OCI-LY1 (cell line): ENCODE results near the gene MIA3.

Source experiments
- H2AFZ ChIP-seq: fragments of 200-600 bp; sonication (generic), shearing (Covaris generic); 2 replicates; pipeline ENCODE4 v1.6.0; 2014; ENCODE audit warnings: antibody characterized with exemption, mild to moderate bottlenecking, low read length
- H3F3A ChIP-seq: fragments of 200-600 bp; sonication (generic), shearing (Covaris generic); 2 replicates; pipeline ENCODE4 v1.6.0; 2014; ENCODE audit warnings: mild to moderate bottlenecking, antibody characterized with exemption, low read length, moderate library complexity; ENCODE audit not compliant: insufficient read depth
- H3K27ac ChIP-seq: fragments of 200-600 bp; sonication (generic); 2 replicates; pipeline ENCODE4 v1.5.1; 2014; ENCODE audit warnings: low read length, mixed run types, mild to moderate bottlenecking, low read depth; ENCODE audit not compliant: poor library complexity, severe bottlenecking
- H3K27me3 ChIP-seq: fragments of 200-600 bp; sonication (generic); 2 replicates; pipeline ENCODE4 v1.6.0; 2014; ENCODE audit warnings: antibody characterized with exemption, mild to moderate bottlenecking, low read length, moderate library complexity; ENCODE audit not compliant: insufficient read depth
- H3K36me3 ChIP-seq: fragments of 200-600 bp; sonication (generic); 2 replicates; pipeline ENCODE4 v1.6.1; 2014; ENCODE audit warnings: mild to moderate bottlenecking, antibody characterized with exemption, low read length, moderate library complexity, mixed read lengths; ENCODE audit not compliant: insufficient read depth
- H3K4me1 ChIP-seq: fragments of 200-600 bp; sonication (generic); 2 replicates; pipeline ENCODE4 v1.5.1; 2014; ENCODE audit warnings: mild to moderate bottlenecking, low read length, moderate library complexity; ENCODE audit not compliant: insufficient read depth, severe bottlenecking
- H3K4me2 ChIP-seq: fragments of 200-600 bp; sonication (generic), shearing (Covaris generic); 2 replicates; pipeline ENCODE4 v1.6.1; 2014; ENCODE audit warnings: low read length
- H3K4me3 ChIP-seq: fragments of 200-600 bp; sonication (generic); 2 replicates; pipeline ENCODE4 v1.5.1; 2014; ENCODE audit warnings: low read length, low read depth, mild to moderate bottlenecking, mixed read lengths; ENCODE audit not compliant: poor library complexity, severe bottlenecking
- H3K79me2 ChIP-seq: fragments of 200-600 bp; shearing (Covaris generic); 2 replicates; pipeline ENCODE4 v1.6.1; 2016; ENCODE audit warnings: mixed run types, low read length, mixed read lengths; ENCODE audit not compliant: insufficient read depth
- H3K9ac ChIP-seq: fragments of 200-600 bp; sonication (generic), shearing (Covaris generic); 2 replicates; pipeline ENCODE4 v1.6.1; 2014; ENCODE audit warnings: mild to moderate bottlenecking, low read length, mixed read lengths
- H3K9me2 ChIP-seq: fragments of 200-600 bp; sonication (generic), shearing (Covaris generic); 2 replicates; pipeline ENCODE4 v1.6.1; 2014; ENCODE audit warnings: low read depth, mild to moderate bottlenecking, low read length, mixed read lengths
- H3K9me3 ChIP-seq: fragments of 200-600 bp; shearing (Covaris generic); 2 replicates; pipeline ENCODE4 v1.6.1; 2014; ENCODE audit warnings: low read length, mixed read lengths
- H4K20me1 ChIP-seq: fragments of 200-600 bp; sonication (generic), shearing (Covaris generic); 2 replicates; pipeline ENCODE4 v1.6.0; 2016; ENCODE audit warnings: mild to moderate bottlenecking, low read length; ENCODE audit not compliant: insufficient read depth
- CTCF ChIP-seq: fragments of 200-600 bp; sonication (generic), shearing (Covaris generic); IDR thresholded peaks from 2 replicates; pipeline ENCODE4 v1.5.1; 2017; ENCODE audit warnings: mild to moderate bottlenecking, antibody characterized with exemption, low read length, moderate library complexity, mixed read lengths
- EZH2 ChIP-seq: fragments of 200-600 bp; sonication (generic), shearing (Covaris generic); IDR thresholded peaks from 2 replicates; pipeline ENCODE4 v1.8.0; 2017; ENCODE audit warnings: borderline replicate concordance, mixed run types, mild to moderate bottlenecking, antibody characterized with exemption, low read length, moderate library complexity, mixed read lengths

Gene MIA3

DNA sequence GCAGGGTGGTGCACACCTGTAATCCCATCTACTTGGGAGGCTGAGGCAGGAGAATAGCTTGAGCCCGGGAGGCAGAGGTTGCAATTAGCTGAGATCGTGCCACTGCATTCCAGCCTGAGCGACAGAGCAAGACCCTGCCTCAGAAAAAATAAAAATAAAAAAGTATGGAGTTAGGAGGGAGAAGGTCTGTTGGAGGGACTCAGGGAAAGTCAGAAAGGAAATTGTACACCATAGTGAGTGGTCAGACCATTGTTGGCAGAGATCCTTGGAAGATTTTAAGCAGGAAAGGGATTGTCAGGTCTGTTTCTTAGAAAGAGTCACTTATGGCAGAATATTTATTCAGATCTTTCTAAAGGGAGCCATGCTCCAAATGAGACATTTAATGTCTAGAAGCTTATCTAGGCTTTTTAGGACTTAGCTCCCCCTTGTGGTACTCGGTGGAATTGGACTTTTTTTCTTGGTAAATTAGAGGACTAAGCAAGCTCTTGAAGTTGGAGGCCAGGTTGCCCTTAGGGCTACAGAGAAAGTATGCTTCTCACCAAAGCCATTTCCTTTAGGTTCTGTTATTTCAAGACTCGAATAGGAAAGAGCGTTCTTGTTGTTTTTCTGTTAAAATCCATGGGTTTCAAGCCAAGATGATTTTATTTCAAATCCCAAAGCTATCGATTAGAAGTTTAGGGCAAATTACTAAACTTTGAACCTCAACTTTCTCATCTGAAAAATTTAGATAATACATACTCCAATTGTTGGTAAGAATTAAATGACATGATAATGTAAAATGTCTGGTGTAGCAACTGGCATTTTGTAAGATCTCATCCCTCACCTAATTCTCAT is 16.5 kb downstream of the MIA3 start:
- no peaks in the 10 kb centered on the region for H3K4me1 ChIP-seq
- no peak for TF ChIP-seq EZH2
- TF ChIP-seq CTCF, result peak; percentile 81
- H3K4me3 ChIP-seq, result no peak overlapping the region
- peaks cover 24% of the 10 kb centered on the region; the same call in 1 of the 2 replicates for H3K36me3 ChIP-seq
- no peaks in the 10 kb centered on the region for H3K27me3 ChIP-seq
- no peak overlapping the region for H3K27ac ChIP-seq
- no peak overlapping the region for H3K9ac ChIP-seq
- no peaks in the 10 kb centered on the region for H3K79me2 ChIP-seq
- no peaks in the 10 kb centered on the region for H3F3A ChIP-seq
- no peaks in the 10 kb centered on the region for H3K9me3 ChIP-seq
- H3K9me2 ChIP-seq, result no peaks in the 10 kb centered on the region
- H4K20me1 ChIP-seq, result no peaks in the 10 kb centered on the region
- no peak overlapping the region for H3K4me2 ChIP-seq
- H2AFZ ChIP-seq, result no peak overlapping the region

DNA sequence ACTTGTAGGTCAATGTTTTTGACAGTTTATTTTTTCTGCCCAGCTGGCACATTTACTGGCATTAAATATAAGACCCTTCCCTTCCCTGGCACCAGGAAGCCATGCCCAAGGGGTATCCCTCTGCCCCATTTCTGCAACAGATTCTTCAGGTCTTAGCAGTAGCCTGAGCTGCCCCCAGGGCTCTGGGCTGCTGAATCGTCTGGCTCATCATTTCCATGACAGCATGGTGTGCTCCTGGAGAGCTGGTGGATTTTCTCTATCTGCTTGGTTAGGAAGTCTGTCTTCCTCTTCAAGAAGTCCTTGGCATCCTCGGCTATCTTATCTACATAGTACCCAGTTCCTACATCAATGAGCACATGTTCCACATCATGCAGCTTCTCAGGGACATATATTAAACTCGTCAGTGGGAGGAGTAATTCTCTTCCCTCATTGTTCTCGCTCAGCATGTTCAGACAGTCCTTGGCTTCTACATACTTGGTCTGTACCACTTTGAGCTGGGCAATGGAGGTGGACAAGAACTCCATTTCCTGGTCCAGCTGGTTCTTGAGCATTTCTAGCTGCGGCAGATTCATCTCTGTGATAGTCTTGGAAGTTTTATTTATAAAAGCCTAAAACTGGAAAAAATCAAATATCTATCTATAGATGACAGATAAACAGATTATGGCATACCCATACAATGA is 23.5 kb downstream of the MIA3 start:
- Histone ChIP-seq H3K27me3 (no peaks in the 10 kb centered on the region), H3K9ac (no peak overlapping the region), H3K36me3 (peaks cover 5% of the 10 kb centered on the region; the same call in 1 of the 2 replicates), H3K9me3 (no peaks in the 10 kb centered on the region), H3K4me1 (peaks cover 19% of the 10 kb centered on the region), H3K9me2 (no peaks in the 10 kb centered on the region), H3K4me2 (no peak overlapping the region), H3K27ac (no peak overlapping the region), H2AFZ (no peak overlapping the region), H4K20me1 (no peaks in the 10 kb centered on the region), H3F3A (no peaks in the 10 kb centered on the region), H3K4me3 (no peak overlapping the region), H3K79me2 (peaks cover 13% of the 10 kb centered on the region)
- TF ChIP-seq CTCF (no peak), EZH2 (no peak)

GRCh38 chr1:222642468-222642867 is 24.6 kb downstream of the MIA3 start:
- peaks cover 13% of the 10 kb centered on the region for H3K79me2 ChIP-seq
- no peak overlapping the region for H3K4me2 ChIP-seq
- peaks cover 19% of the 10 kb centered on the region for H3K4me1 ChIP-seq
- no peaks in the 10 kb centered on the region for H4K20me1 ChIP-seq
- H3K9me2 ChIP-seq, result no peaks in the 10 kb centered on the region
- peaks cover 15% of the 10 kb centered on the region; the same call in 1 of the 2 replicates for H3K36me3 ChIP-seq
- H3K4me3 ChIP-seq, result no peak overlapping the region
- TF ChIP-seq EZH2 (no peak), CTCF (no peak)
- H3K9me3 ChIP-seq, result no peaks in the 10 kb centered on the region
- no peak overlapping the region for H3K27ac ChIP-seq
- H3K9ac ChIP-seq, result no peak overlapping the region
- H3K27me3 ChIP-seq, result no peaks in the 10 kb centered on the region
- H3F3A ChIP-seq, result no peaks in the 10 kb centered on the region
- H2AFZ ChIP-seq, result no peak overlapping the region; the same call in 1 of the 2 replicates
